HepG2 (cell line): ENCODE data around the gene HBE1. TPM values are rescaled to one million over a fixed set of nuclear protein-coding genes. Genes with fewer than 3 reads are reported as not detected.

Source experiments
- AHDC1 ChIP-seq: sonication (generic); formaldehyde crosslinking; IDR thresholded peaks from 2 replicates; pipeline ENCODE4 v1.5.1; 2020; ENCODE audit warnings: mild to moderate bottlenecking, missing genetic modification reagents, borderline replicate concordance
- TAF15 ChIP-seq: fragments of 200-400 bp; formaldehyde crosslinking; IDR thresholded peaks from one replicate; pipeline ENCODE4 v1.6.1; 2018; ENCODE audit warnings: mild to moderate bottlenecking, low read depth, low read length; ENCODE audit not compliant: poor library complexity, severe bottlenecking
- TERF1 ChIP-seq: sonication (generic); formaldehyde crosslinking; IDR thresholded peaks from 2 replicates; pipeline ENCODE4 v1.8.0; 2022; ENCODE audit warnings: mild to moderate bottlenecking, missing genetic modification reagents, moderate library complexity
- ZBED4 ChIP-seq: sonication (generic); formaldehyde crosslinking; IDR thresholded peaks from 2 replicates; pipeline ENCODE4 v1.4.0; 2020; ENCODE audit warnings: missing genetic modification reagents, borderline replicate concordance
- ZHX2 ChIP-seq, 2 experiments: sonication (generic) in 1 of 2; formaldehyde crosslinking in 1 of 2; IDR thresholded peaks; 2 replicates each; pipeline versions ENCODE4 v1.6.1 to v1.9.0; 2014 to 2022; ENCODE audit warnings: antibody characterized with exemption in 1 of 2, borderline replicate concordance in 1 of 2, inconsistent platforms in 1 of 2, low read depth in 1 of 2, missing genetic modification reagents in 1 of 2
- polyA plus RNA-seq, 8 experiments: library from polyadenylated mRNA; depleted of rRNA in 3 of 8; stranded (reverse) in 7 of 8; unstranded in 1 of 8; fragments of >200 nt; fragmentation: Illumina TruSeq in 4 of 8; extraction: Trizol in 4 of 8; gene quantifications; 2 replicates each; pipeline versions ENCODE4 v1.2.1 to v1.2.3, GENCODE V29; 2011 to 2016; ENCODE audit warnings: low read depth in 4 of 8, missing spikeins in 1 of 8, mixed read lengths in 1 of 8; ENCODE audit not compliant: insufficient read depth in 1 of 8
- total RNA-seq, 5 experiments: library from RNA; depleted of rRNA; stranded (reverse); fragments of >200 nt; fragmentation: Illumina TruSeq; extraction: Trizol; gene quantifications; 2 replicates each; pipeline ENCODE4 v1.2.3, GENCODE V29; 2016; ENCODE audit warnings: low read depth in 1 of 5

Gene HBE1
- total and polyA plus RNA-seq, 2 of the 13 experiments (the other 11 are each of a cell fraction or from before 2014, with no cell fraction given): 0.24 to 0.35 TPM

GRCh38 chr11:5274395-5274794 lies 4.7 kb upstream of the HBE1 start (continued):
- TF ChIP-seq TERF1 (CRISPR knock-in tag) (no peak), ZBED4 (CRISPR knock-in tag) (no peak), TAF15 (no peak), ZHX2 (IDR thresholded peaks at IDR 0.05; ENCODE audit: low read depth) (no peak), ZHX2 (CRISPR knock-in tag; IDR thresholded peaks at IDR 0.05; ENCODE audit: borderline replicate concordance) (no peak), AHDC1 (CRISPR knock-in tag) (no peak)
